RWPE1 (cell line): ENCODE results near the gene TCF12.

Source experiments
- CTCF ChIA-PET: fragments of 350-600 bp; sonication (Branson Sonifier 250); formaldehyde crosslinking; extraction: SDS; loops from one replicate; lab custom pipeline; 2021; lab: Yijun Ruan, JAX
- POLR2A ChIA-PET: fragments of 400-600 bp; formaldehyde crosslinking; extraction: SDS; loops from one replicate; lab custom pipeline; 2020; ENCODE audit warnings: antibody characterized with exemption; ENCODE audit not compliant: low non-redundant PET; lab: Yijun Ruan, JAX
- DNase-seq: peaks from one replicate; pipeline ENCODE4 v3.0.0; 2012; ENCODE audit warnings: low spot score
- H3K27ac ChIP-seq: fragments of 450-650 bp; 2 replicates; pipeline ENCODE4 v1.5.1; 2017
- TF ChIP-seq, protein P1 (sequence below): fragments of 450-650 bp; conservative IDR thresholded peaks from 2 replicates; pipeline ENCODE4 v1.5.1; 2017; ENCODE audit warnings: low read depth, mild to moderate bottlenecking

The TCF12 gene

DNA sequence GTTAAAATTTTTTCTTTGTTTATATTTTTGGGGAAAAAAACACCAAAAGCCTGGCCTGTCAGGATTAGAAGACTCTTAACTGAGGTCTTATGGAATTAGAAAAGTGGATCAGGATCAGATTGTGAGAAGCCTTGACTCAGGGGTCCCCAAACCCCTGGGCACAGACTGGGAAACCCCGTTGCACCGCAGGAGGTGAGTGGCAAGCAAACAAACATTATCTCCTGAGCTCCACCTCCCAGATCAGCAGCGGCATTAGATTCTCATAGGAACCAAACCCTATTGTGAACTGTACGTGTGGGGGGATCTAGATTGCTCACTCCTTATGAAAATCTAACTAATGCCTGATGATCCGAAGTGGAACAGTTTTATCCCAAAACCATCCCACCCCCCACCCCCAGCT, 117.2 kb downstream of the TCF12 start:
- DNase-seq = no peak
- ChIA-PET CTCF (interaction anchor here (0.6 kb wide), 1 partner anchor 1349 kb away, joined by 4 read pairs; no protein-coding TSS in a partner anchor), POLR2A (no interaction called here)
- TF ChIP-seq, protein P1, sequence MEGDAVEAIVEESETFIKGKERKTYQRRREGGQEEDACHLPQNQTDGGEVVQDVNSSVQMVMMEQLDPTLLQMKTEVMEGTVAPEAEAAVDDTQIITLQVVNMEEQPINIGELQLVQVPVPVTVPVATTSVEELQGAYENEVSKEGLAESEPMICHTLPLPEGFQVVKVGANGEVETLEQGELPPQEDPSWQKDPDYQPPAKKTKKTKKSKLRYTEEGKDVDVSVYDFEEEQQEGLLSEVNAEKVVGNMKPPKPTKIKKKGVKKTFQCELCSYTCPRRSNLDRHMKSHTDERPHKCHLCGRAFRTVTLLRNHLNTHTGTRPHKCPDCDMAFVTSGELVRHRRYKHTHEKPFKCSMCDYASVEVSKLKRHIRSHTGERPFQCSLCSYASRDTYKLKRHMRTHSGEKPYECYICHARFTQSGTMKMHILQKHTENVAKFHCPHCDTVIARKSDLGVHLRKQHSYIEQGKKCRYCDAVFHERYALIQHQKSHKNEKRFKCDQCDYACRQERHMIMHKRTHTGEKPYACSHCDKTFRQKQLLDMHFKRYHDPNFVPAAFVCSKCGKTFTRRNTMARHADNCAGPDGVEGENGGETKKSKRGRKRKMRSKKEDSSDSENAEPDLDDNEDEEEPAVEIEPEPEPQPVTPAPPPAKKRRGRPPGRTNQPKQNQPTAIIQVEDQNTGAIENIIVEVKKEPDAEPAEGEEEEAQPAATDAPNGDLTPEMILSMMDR = no peak
- no peak overlapping the region for H3K27ac ChIP-seq

DNA sequence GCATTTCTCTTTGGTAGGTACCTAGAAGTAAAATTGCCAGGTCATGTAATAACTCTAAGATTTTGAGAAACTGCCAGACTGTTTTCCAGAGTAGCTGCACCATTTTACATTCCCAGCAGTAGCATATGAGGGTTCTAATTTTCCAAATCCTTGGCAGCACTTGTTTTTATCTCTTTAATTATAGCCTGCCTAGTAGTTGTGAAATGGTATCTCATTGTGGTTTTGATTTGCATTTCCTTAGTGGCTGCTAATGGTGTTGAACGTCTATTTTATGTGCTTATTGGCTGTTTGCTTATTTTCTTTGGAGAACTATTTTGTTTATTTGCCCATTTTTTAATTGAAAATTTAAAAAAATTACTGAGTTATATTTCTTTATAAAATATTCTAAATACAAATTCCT, 117.9 kb downstream of the TCF12 start:
- CTCF ChIA-PET = interaction anchor here (0.6 kb wide), 1 partner anchor 1348 kb away, joined by 4 read pairs; no protein-coding TSS in a partner anchor
- TF ChIP-seq, protein P1 = no peak
- H3K27ac ChIP-seq = no peak overlapping the region
- POLR2A ChIA-PET = no interaction called here
- DNase-seq = no peak

DNA sequence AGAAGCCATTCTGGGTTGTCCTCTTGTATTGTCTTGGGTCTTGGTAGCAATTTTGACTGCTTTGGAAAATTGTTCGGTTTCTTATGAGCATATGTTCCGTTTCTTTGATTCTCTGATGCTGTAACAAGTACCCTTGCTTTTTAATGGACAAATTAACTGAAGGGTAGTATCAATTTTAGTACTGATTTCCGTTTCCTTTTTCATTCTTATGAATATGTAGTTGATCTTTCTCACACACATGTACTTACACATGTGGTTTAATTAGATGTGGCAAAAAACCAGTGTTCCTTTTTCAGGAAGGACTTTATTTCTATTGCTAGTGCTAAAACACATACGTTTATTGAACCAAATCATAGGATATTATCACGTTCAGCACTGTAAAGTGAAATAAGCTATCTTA, 119.1 kb downstream of the TCF12 start:
- H3K27ac ChIP-seq = no peak overlapping the region
- CTCF ChIA-PET = no interaction called here
- POLR2A ChIA-PET = no interaction called here

DNA sequence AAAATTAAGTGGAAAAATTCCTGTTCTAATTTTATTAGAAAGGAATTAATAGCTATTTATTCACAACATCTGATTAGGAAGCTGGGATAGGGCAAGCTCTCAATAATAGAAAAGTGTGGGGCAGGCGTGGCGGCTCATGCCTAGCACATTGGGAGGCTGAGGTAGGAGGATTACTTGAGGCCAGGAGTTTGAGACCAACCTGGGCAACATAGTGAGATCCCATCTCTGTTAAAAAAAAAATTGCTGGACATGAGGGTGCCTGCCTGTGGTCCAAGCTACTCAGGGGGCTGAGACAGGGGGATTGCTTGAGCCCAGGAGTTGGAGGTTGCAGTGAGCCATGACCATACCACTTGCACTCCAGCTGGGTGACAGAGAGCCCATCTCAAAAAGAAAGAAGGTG, 119.6 kb downstream of the TCF12 start:
- DNase-seq = no peak
- POLR2A ChIA-PET = no interaction called here
- TF ChIP-seq, protein P1 = no peak
- H3K27ac ChIP-seq = no peak overlapping the region
- CTCF ChIA-PET = no interaction called here

More for the DNA sequence above, 119.1 kb downstream of the TCF12 start:
- DNase-seq = no peak
- TF ChIP-seq, protein P1 = no peak

DNA sequence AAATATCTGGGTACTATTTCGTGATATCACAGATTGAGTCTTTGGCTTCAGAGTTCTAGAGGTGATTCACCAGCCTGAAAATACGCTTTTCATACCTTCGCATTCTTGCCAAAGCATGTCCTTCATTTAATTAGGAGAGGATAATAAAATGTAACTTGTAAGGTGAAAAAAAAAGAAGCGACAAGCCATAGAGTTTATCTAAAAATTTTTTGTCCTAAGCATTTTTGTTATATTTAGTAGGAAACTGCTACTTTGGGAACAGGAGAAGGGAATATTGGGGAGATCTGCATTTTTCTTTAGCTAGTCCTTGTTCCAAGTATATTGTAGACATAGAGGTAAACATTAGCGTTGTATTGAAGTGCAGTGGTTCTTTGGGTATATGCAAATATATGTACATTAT, 120.1 kb downstream of the TCF12 start:
- TF ChIP-seq, protein P1 = no peak
- no peak overlapping the region for H3K27ac ChIP-seq
- ChIA-PET CTCF (no interaction called here), POLR2A (no interaction called here)
- DNase-seq = no peak

DNA sequence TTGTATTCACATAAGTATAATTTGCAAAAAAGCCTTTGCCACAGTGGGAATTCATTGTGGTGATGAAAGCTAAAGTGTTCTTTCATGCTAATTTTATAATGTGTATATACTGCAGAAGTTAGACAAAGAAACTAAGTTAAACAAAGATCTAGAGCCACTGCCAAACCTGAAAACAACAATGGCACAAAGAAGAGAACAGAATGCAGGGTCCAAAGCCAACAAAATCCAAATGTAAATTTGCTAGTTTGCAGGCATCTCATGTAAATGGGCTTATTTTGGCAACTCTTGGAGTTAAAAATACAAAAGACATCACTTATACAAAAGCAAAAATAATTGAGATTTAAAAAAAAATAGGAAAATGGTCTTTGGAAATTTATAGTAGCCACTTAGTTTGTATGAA, 123.0 kb downstream of the TCF12 start:
- ChIA-PET CTCF (no interaction called here), POLR2A (no interaction called here)
- H3K27ac ChIP-seq = no peak overlapping the region
- no peak for DNase-seq
- TF ChIP-seq, protein P1 = no peak
